Smooth muscle cell (in vitro differentiated cells): ENCODE data around the gene VAMP1. TPM values are rescaled to one million over a fixed set of nuclear protein-coding genes. Genes with fewer than 3 reads are reported as not detected.

ENCODE experiments used
- DNase-seq: peaks from one replicate; lab custom pipeline; 2025; ENCODE audit not compliant: unreplicated experiment; lab: John Stamatoyannopoulos, UW
- H2AFZ ChIP-seq: fragments of 200-600 bp; sonication (generic); 2 replicates; pipeline ENCODE4 v1.6.0; 2016; ENCODE audit warnings: antibody characterized with exemption, low read depth, mild to moderate bottlenecking
- H3F3A ChIP-seq: fragments of 200-600 bp; sonication (generic); 2 replicates; pipeline ENCODE4 v1.6.0; 2017; ENCODE audit warnings: antibody characterized with exemption, low read depth
- H3K27ac ChIP-seq: fragments of 200-600 bp; sonication (generic); 2 replicates; pipeline ENCODE4 v1.5.1; 2016; ENCODE audit warnings: low read depth, mild to moderate bottlenecking
- H3K27me3 ChIP-seq: fragments of 200-600 bp; sonication (generic); 2 replicates; pipeline ENCODE4 v1.6.1; 2016; ENCODE audit warnings: low read depth, mild to moderate bottlenecking
- H3K36me3 ChIP-seq: fragments of 200-600 bp; sonication (generic); 2 replicates; pipeline ENCODE4 v1.5.1; 2016; ENCODE audit warnings: low read depth
- H3K4me1 ChIP-seq: fragments of 200-600 bp; sonication (generic); 2 replicates; pipeline ENCODE4 v1.5.1; 2016; ENCODE audit warnings: low read depth
- H3K4me2 ChIP-seq: fragments of 200-600 bp; sonication (generic); 2 replicates; pipeline ENCODE4 v1.6.0; 2016; ENCODE audit warnings: mild to moderate bottlenecking
- H3K4me3 ChIP-seq: fragments of 200-600 bp; sonication (generic); 2 replicates; pipeline ENCODE4 v1.5.1; 2016; ENCODE audit warnings: mild to moderate bottlenecking
- H3K79me2 ChIP-seq: fragments of 200-600 bp; sonication (generic); 2 replicates; pipeline ENCODE4 v1.6.0; 2016; ENCODE audit warnings: low read depth, mild to moderate bottlenecking
- H3K9ac ChIP-seq: fragments of 200-600 bp; sonication (generic); 2 replicates; pipeline ENCODE4 v1.6.0; 2016; ENCODE audit warnings: low read depth
- H3K9me3 ChIP-seq: fragments of 200-600 bp; sonication (generic); replicated peaks from 2 replicates; pipeline ENCODE4 v1.5.1; 2016; ENCODE audit warnings: low read depth
- H4K20me1 ChIP-seq: fragments of 200-600 bp; sonication (generic); 2 replicates; pipeline ENCODE4 v1.6.0; 2016; ENCODE audit warnings: low read depth
- CTCF ChIP-seq: fragments of 200-600 bp; sonication (generic); IDR thresholded peaks from 2 replicates; pipeline ENCODE4 v1.5.1; 2017; ENCODE audit warnings: borderline replicate concordance, mild to moderate bottlenecking, antibody characterized with exemption; ENCODE audit not compliant: insufficient read depth, poor library complexity, severe bottlenecking
- WGBS: methylation state at CpG from one replicate; pipeline ENCODE4 v1.1.7; 2016; ENCODE audit warnings: low lambda C conversion rate; 5-methylcytosine and 5-hydroxymethylcytosine counted together
- polyA plus RNA-seq: library from polyadenylated mRNA; unstranded; fragments of >200 nt; fragmentation: Nextera tagmentation; extraction: Ambion mirVana; gene quantifications from 2 replicates; pipeline ENCODE4 v1.2.1, GENCODE V29; 2016
- total RNA-seq: library from RNA; depleted of rRNA; stranded (reverse); fragments of >200 nt; gene quantifications from 2 replicates; pipeline ENCODE4 v1.2.3, GENCODE V29; 2014

The VAMP1 gene
- total and polyA plus RNA-seq, 2 experiments from 2014 or later, result 3.5 to 7.5 TPM

GRCh38 chr12:6466184-6466573, 4.3 kb downstream of the VAMP1 start:
- Histone ChIP-seq H3K9me3 (no peaks in the 10 kb centered on the region), H4K20me1 (peaks cover 14% of the 10 kb centered on the region), H3K79me2 (peaks cover 22% of the 10 kb centered on the region), H3K27ac (no peak overlapping the region), H3K36me3 (no peaks in the 10 kb centered on the region), H3K4me2 (no peak overlapping the region), H3K4me1 (peaks cover 9% of the 10 kb centered on the region), H3K27me3 (no peaks in the 10 kb centered on the region), H3F3A (peaks cover 3% of the 10 kb centered on the region), H2AFZ (no peak overlapping the region), H3K9ac (no peak overlapping the region), H3K4me3 (no peak overlapping the region)
- WGBS, result 94% methylated on average over 5 of the region's 5 CpGs
- no peak for DNase-seq
- TF ChIP-seq CTCF, result no peak

- no peak for DNase-seq
Measured at GRCh38 chr12:6465467-6466183, 4.9 kb downstream of the VAMP1 start.

GRCh38 chr12:6464531-6464930, 5.9 kb downstream of the VAMP1 start:
- no peaks in the 10 kb centered on the region for H3K27me3 ChIP-seq
- no peak overlapping the region for H3K9ac ChIP-seq
- H3K4me2 ChIP-seq, result no peak overlapping the region
- H2AFZ ChIP-seq, result no peak overlapping the region
- no peaks in the 10 kb centered on the region for H3K36me3 ChIP-seq
- 98% methylated on average over 7 of the region's 8 CpGs for WGBS
- no peak overlapping the region for H3K4me3 ChIP-seq
- no peak overlapping the region for H3K27ac ChIP-seq
- no peak for DNase-seq
- H3K4me1 ChIP-seq, result peaks cover 3% of the 10 kb centered on the region
- H4K20me1 ChIP-seq, result peaks cover 14% of the 10 kb centered on the region
- H3K79me2 ChIP-seq, result peaks cover 16% of the 10 kb centered on the region
- TF ChIP-seq CTCF, result no peak
- H3F3A ChIP-seq, result no peaks in the 10 kb centered on the region
- no peaks in the 10 kb centered on the region for H3K9me3 ChIP-seq

More at GRCh38 chr12:6465467-6466183, 4.9 kb downstream of the VAMP1 start:
- peaks cover 22% of the 10 kb centered on the region for H3K79me2 ChIP-seq
- TF ChIP-seq CTCF, result peak; percentile 76
- H3K4me2 ChIP-seq, result no peak overlapping the region
- no peaks in the 10 kb centered on the region for H3K27me3 ChIP-seq
- no peaks in the 10 kb centered on the region for H3K9me3 ChIP-seq
- no peaks in the 10 kb centered on the region for H3K36me3 ChIP-seq
- H4K20me1 ChIP-seq, result peaks cover 14% of the 10 kb centered on the region
- H3K27ac ChIP-seq, result no peak overlapping the region
- WGBS, result 64% methylated on average over 6 of the region's 6 CpGs
- no peak overlapping the region for H3K9ac ChIP-seq
- H3K4me3 ChIP-seq, result no peak overlapping the region
- H2AFZ ChIP-seq, result no peak overlapping the region
- no peaks in the 10 kb centered on the region for H3F3A ChIP-seq
- peaks cover 7% of the 10 kb centered on the region for H3K4me1 ChIP-seq

GRCh38 chr12:6463858-6464257, 6.6 kb downstream of the VAMP1 start:
- Histone ChIP-seq H3K9ac (no peak overlapping the region), H3K4me1 (no peaks in the 10 kb centered on the region), H3K4me2 (no peak overlapping the region), H3K4me3 (no peak overlapping the region), H3K27me3 (no peaks in the 10 kb centered on the region), H2AFZ (no peak overlapping the region), H3K9me3 (no peaks in the 10 kb centered on the region), H4K20me1 (peaks cover 9% of the 10 kb centered on the region), H3K27ac (no peak overlapping the region), H3K36me3 (no peaks in the 10 kb centered on the region), H3F3A (no peaks in the 10 kb centered on the region), H3K79me2 (peaks cover 9% of the 10 kb centered on the region)
- DNase-seq, result no peak
- 96% methylated on average over 6 of the region's 6 CpGs for WGBS
- no peak for TF ChIP-seq CTCF
